Stomach (tissue), 9 donors: Measurements from ENCODE around the gene SLC28A1. TPM values are rescaled to one million over a fixed set of nuclear protein-coding genes. Genes with fewer than 3 reads are reported as not detected.
A peak's percentile ranks its signal among the peaks of the same experiment; 100 is the strongest.

ENCODE experiments used
- DNase-seq, 2 donors: peaks; one replicate each; pipeline versions ENCODE4 v3.0.0 to v3.0.0-alpha.2; 2013 to 2019
- H3K27ac ChIP-seq, 5 donors: fragments of 200-600 bp in 4 of 5; sonication (generic) in 4 of 5; one replicate each; pipeline ENCODE4 v1.5.1; 2013 to 2019; ENCODE audit warnings: mild to moderate bottlenecking in 1 of 5, moderate library complexity in 1 of 5
- H3K27me3 ChIP-seq, 3 donors: fragments of 200-600 bp; sonication (generic); one replicate each; pipeline ENCODE4 v1.5.1; 2017 to 2019; ENCODE audit warnings: mixed run types in 1 of 3
- H3K36me3 ChIP-seq, 4 donors: fragments of 200-600 bp; sonication (generic); 1 replicate in 3 of 4; 2 replicates in 1 of 4; pipeline ENCODE4 v1.5.1; 2016 to 2019
- H3K4me1 ChIP-seq, 4 donors: fragments of 200-600 bp; sonication (generic); one replicate each; pipeline ENCODE4 v1.5.1; 2016 to 2019
- H3K4me3 ChIP-seq, 4 donors: fragments of 200-600 bp; sonication (generic) in 3 of 4; one replicate each; pipeline ENCODE4 v1.5.1; 2016 to 2019; ENCODE audit warnings: mild to moderate bottlenecking in 1 of 4
- H3K9me3 ChIP-seq, 4 donors: fragments of 200-600 bp; sonication (generic); one replicate each; pipeline ENCODE4 v1.5.1; 2016 to 2019
- EP300 ChIP-seq: sonication (generic); formaldehyde crosslinking; IDR thresholded peaks from one replicate; pipeline ENCODE4 v1.6.1; 2017; ENCODE audit warnings: antibody characterized with exemption
- POLR2A ChIP-seq, 4 donors: fragments of 450-650 bp; IDR thresholded peaks; one replicate each; pipeline ENCODE4 v1.6.1; 2016; ENCODE audit warnings: antibody characterized with exemption in 4 of 4, control low read depth in 2 of 4, mild to moderate bottlenecking in 1 of 4, moderate library complexity in 1 of 4
- POLR2AphosphoS5 ChIP-seq, 3 donors: sonication (generic); formaldehyde crosslinking; IDR thresholded peaks; one replicate each; pipeline ENCODE4 v1.6.1; 2016; ENCODE audit warnings: antibody characterized with exemption in 3 of 3
- whole genome bisulfite sequencing, 5 donors: extraction: QIAGEN DNeasy Blood & Tissue Kit in 3 of 5; methylation state at CpG; one replicate each; pipeline versions ENCODE4 v1.1.5 to v1.1.7; 2013 to 2018; 5-methylcytosine and 5-hydroxymethylcytosine counted together
- intact Hi-C: fragments of 100-400 bp; cut with DNase I; formaldehyde crosslinking; loops from one replicate; pipeline ENCODE4 v1.15.1; 2023; ENCODE audit warnings: low total_unique reads
- polyA plus RNA-seq, 3 donors: library from polyadenylated mRNA; stranded (reverse); fragments of 200-250 nt; gene quantifications; one replicate each; pipeline ENCODE4 v1.2.3, GENCODE V29; 2013
- total RNA-seq, 5 donors: library from RNA; depleted of rRNA; stranded (reverse); fragments of >200 nt; gene quantifications; one replicate each; pipeline versions ENCODE4 v1.1.0 to v1.2.3, GENCODE V29; 2014 to 2016
- TF ChIP-seq, protein P1 (sequence below), 7 experiments: fragments of 450-650 bp in 4 of 7; fragments of 200-600 bp in 3 of 7; sonication (generic) in 3 of 7; IDR thresholded peaks; one replicate each; pipeline ENCODE4 v1.5.1; 2016 to 2019; ENCODE audit warnings: antibody characterized with exemption in 7 of 7, control low read depth in 2 of 7, mild to moderate bottlenecking in 1 of 7
- donor health status: healthy with polysubstance abuse.
- donor health status: Bipolar disorder and iron deficiency.
- donor health status: healthy.

Gene SLC28A1
- total and polyA plus RNA-seq, 8 donors = 0.92 TPM; not detected in 7

- TF ChIP-seq EP300 = no peak
- no peak for TF ChIP-seq POLR2AphosphoS5 (IDR thresholded peaks at IDR 0.05)
- TF ChIP-seq, protein P1, sequence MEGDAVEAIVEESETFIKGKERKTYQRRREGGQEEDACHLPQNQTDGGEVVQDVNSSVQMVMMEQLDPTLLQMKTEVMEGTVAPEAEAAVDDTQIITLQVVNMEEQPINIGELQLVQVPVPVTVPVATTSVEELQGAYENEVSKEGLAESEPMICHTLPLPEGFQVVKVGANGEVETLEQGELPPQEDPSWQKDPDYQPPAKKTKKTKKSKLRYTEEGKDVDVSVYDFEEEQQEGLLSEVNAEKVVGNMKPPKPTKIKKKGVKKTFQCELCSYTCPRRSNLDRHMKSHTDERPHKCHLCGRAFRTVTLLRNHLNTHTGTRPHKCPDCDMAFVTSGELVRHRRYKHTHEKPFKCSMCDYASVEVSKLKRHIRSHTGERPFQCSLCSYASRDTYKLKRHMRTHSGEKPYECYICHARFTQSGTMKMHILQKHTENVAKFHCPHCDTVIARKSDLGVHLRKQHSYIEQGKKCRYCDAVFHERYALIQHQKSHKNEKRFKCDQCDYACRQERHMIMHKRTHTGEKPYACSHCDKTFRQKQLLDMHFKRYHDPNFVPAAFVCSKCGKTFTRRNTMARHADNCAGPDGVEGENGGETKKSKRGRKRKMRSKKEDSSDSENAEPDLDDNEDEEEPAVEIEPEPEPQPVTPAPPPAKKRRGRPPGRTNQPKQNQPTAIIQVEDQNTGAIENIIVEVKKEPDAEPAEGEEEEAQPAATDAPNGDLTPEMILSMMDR (IDR thresholded peaks at IDR 0.05) = no peak
- no peak for TF ChIP-seq POLR2A (IDR thresholded peaks at IDR 0.05)
- Histone ChIP-seq H3K9me3 (no peaks in the 10 kb centered on the region), H3K27ac (no peak overlapping the region), H3K36me3 (peaks cover 0 to 35% (median 17%) of the 10 kb centered on the region in 4 donors), H3K27me3 (no peaks in the 10 kb centered on the region), H3K4me1 (peaks cover 0 to 26% (median 3%) of the 10 kb centered on the region in 4 donors), H3K4me3 (no peak overlapping the region)
- intact Hi-C loops = no loop called here
- WGBS, 5 donors = 58 to 89% (median 89%) methylated on average over 5 to 12 of the region's 12 CpGs
- no peak for DNase-seq
Measured at GRCh38 chr15:84868037-84868880, 16.2 kb upstream of the SLC28A1 start.

DNA sequence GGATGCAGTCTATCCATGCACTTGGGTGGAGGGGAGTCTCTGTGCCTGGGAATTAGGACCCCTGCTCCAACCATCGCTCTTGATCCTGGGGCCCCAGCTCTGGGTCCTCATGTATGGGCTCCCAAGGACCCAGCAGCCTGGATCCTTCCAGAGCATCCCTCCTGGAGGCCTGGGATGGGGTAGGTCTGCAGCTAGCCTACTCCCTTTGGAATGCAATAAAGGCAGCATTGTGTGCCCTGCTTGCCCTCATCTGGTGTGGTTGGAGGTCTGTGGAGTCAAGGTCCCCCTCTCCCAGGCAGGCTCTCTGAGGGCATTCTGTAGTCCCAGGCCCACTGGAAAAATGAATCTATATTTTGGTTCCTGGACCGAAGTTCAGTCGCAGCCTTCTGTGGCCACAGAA, 15.0 kb upstream of the SLC28A1 start:
- Histone ChIP-seq H3K27ac (no peak overlapping the region), H3K27me3 (no peaks in the 10 kb centered on the region), H3K4me1 (peaks cover 0 to 16% (median 0%) of the 10 kb centered on the region in 4 donors), H3K36me3 (peaks cover 0 to 35% (median 13%) of the 10 kb centered on the region in 4 donors), H3K4me3 (no peak overlapping the region), H3K9me3 (no peaks in the 10 kb centered on the region)
- TF ChIP-seq EP300 = no peak
- TF ChIP-seq, protein P1 (IDR thresholded peaks at IDR 0.05) = no peak
- no peak for TF ChIP-seq POLR2AphosphoS5 (IDR thresholded peaks at IDR 0.05)
- TF ChIP-seq POLR2A (IDR thresholded peaks at IDR 0.05) = no peak
- 80 to 97% (median 91%) methylated on average over 2 to 3 of the region's 3 CpGs; no CpG with 5 or more reads in 1 of the 5 donors for WGBS, 5 donors
- DNase-seq = no peak
- intact Hi-C loops = no loop called here

- Histone ChIP-seq H3K27me3 (no peaks in the 10 kb centered on the region), H3K4me1 (peaks cover 0 to 12% (median 0%) of the 10 kb centered on the region in 4 donors), H3K9me3 (no peaks in the 10 kb centered on the region), H3K4me3 (no peak overlapping the region), H3K27ac (no peak overlapping the region), H3K36me3 (peaks cover 0 to 35% (median 13%) of the 10 kb centered on the region in 4 donors)
- WGBS, 5 donors = 76 to 93% (median 82%) methylated on average over 9 of the region's 9 CpGs
- intact Hi-C loops = no loop called here
- TF ChIP-seq POLR2AphosphoS5 (IDR thresholded peaks at IDR 0.05) (no peak), EP300 (no peak)
- TF ChIP-seq, protein P1 (IDR thresholded peaks at IDR 0.05) = peak in 2 of 7 experiments; percentile 21 to 34
- peak in 1 of 2 donors; percentile 42 for DNase-seq
Measured at GRCh38 chr15:84871428-84871985, 13.0 kb upstream of the SLC28A1 start.

DNA sequence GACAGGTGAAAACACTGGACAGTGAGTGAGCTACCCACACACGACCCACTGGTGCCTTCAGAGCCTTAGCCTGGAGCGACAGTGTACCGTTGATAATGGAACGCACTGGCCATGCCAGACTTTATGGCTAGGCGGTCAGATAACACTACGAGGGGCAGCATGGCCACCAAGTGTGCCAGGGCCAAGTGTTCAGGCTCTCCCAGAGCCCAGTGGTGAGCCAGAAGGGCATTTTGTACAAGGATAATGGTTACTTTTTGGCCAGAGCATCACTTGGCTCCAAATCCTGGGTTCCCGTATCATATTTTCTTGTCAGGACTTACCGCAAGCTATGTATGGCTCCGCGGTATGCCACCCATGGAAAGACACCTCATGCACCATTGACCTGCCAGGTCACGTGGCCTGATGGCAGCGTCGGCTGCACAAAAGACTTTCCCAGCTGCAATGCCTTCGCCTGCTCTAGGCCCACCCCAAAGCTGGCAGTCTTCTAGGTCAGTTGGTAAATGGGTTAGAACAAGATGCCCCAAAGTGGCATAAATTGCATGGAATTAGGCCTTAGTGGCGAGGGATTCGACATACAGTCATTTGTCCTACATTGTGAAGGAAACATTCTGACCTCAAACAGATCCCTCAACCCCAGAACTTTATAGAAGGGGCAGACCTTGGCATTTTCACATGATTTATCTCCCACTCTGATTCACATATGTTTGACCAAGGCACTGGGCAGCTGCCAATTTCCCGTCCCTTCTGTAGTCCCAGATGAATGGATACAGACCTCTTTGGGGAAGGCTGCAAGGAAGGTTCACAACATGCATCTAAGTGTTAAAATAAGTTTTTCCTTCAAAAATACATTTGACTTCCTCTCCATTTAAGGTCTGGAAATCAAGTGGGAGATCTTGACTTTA, 12.2 kb upstream of the SLC28A1 start:
- intact Hi-C loops = no loop called here
- 84 to 91% (median 89%) methylated on average over 15 to 17 of the region's 17 CpGs for WGBS, 5 donors
- no peaks in the 10 kb centered on the region for H3K27me3 ChIP-seq
- peaks cover 0 to 30% (median 12%) of the 10 kb centered on the region in 4 donors for H3K36me3 ChIP-seq
- H3K27ac ChIP-seq = no peak overlapping the region
- TF ChIP-seq POLR2A (IDR thresholded peaks at IDR 0.05) (no peak), POLR2AphosphoS5 (IDR thresholded peaks at IDR 0.05) (no peak), EP300 (no peak)
- TF ChIP-seq, protein P1 (IDR thresholded peaks at IDR 0.05) = no peak
- H3K4me3 ChIP-seq = no peak overlapping the region
- no peak for DNase-seq
- peaks cover 0 to 12% (median 0%) of the 10 kb centered on the region in 4 donors for H3K4me1 ChIP-seq
- H3K9me3 ChIP-seq = no peaks in the 10 kb centered on the region
